ENCODE data around the gene SRCAP.

- no peak for TF ChIP-seq FOXP2 (optimal IDR thresholded peaks at IDR 0.05; ENCODE audit: borderline replicate concordance, extremely low read depth, extremely low read length, insufficient read depth)
- TF ChIP-seq, protein P1, sequence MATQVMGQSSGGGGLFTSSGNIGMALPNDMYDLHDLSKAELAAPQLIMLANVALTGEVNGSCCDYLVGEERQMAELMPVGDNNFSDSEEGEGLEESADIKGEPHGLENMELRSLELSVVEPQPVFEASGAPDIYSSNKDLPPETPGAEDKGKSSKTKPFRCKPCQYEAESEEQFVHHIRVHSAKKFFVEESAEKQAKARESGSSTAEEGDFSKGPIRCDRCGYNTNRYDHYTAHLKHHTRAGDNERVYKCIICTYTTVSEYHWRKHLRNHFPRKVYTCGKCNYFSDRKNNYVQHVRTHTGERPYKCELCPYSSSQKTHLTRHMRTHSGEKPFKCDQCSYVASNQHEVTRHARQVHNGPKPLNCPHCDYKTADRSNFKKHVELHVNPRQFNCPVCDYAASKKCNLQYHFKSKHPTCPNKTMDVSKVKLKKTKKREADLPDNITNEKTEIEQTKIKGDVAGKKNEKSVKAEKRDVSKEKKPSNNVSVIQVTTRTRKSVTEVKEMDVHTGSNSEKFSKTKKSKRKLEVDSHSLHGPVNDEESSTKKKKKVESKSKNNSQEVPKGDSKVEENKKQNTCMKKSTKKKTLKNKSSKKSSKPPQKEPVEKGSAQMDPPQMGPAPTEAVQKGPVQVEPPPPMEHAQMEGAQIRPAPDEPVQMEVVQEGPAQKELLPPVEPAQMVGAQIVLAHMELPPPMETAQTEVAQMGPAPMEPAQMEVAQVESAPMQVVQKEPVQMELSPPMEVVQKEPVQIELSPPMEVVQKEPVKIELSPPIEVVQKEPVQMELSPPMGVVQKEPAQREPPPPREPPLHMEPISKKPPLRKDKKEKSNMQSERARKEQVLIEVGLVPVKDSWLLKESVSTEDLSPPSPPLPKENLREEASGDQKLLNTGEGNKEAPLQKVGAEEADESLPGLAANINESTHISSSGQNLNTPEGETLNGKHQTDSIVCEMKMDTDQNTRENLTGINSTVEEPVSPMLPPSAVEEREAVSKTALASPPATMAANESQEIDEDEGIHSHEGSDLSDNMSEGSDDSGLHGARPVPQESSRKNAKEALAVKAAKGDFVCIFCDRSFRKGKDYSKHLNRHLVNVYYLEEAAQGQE (IDR thresholded peaks at IDR 0.05; ENCODE audit: insufficient read depth in 1 of 2, low read depth in 2 of 2, low read length in 2 of 2), result no peak
Observed at GRCh38 chr16:30786115-30786935, 87.4 kb downstream of the SRCAP start.
